Measurements from ENCODE around the gene SUSD4. TPM values are rescaled to one million over a fixed set of nuclear protein-coding genes. Genes with fewer than 3 reads are reported as not detected.

SUSD4 gene
- total and polyA plus RNA-seq, 10 of the 15 experiments (the other 5 are each of a cell fraction or from before 2014, with no cell fraction given): 0.13 to 1.1 (median 0.26) TPM; not detected in 3

- in situ Hi-C loops (cut with MboI): no loop called here
Observed at GRCh38 chr1:223260712-223261111, 103.3 kb downstream of the SUSD4 start.

GRCh38 chr1:223259462-223259861 lies 104.5 kb downstream of the SUSD4 start:
- CTCF ChIA-PET: interaction anchor here (0.9 to 1.6 kb wide), 2 partner anchors 66 to 135 kb away, joined by 3 to 5 read pairs; no protein-coding TSS in a partner anchor
- no TSS peak for BruUV-seq (replicated peaks)
- Histone ChIP-seq H3K9me3 (replicated peaks; ENCODE audit: control insufficient read depth, insufficient read depth, low read length) (no peaks in the 10 kb centered on the region), H3K79me2 (ENCODE audit: control insufficient read depth, insufficient read depth, low read length) (no peaks in the 10 kb centered on the region), H2AFZ (ENCODE audit: control insufficient read depth, low read depth, low read length) (no peak overlapping the region), H3K27ac (ENCODE audit: control insufficient read depth, insufficient read depth) (no peak overlapping the region), H3K36me3 (ENCODE audit: control insufficient read depth in 2 of 2, insufficient read depth in 2 of 2, low read length in 1 of 2) (no peaks in the 10 kb centered on the region), H3K4me1 (ENCODE audit: control insufficient read depth, insufficient read depth, low read length) (no peaks in the 10 kb centered on the region), H4K20me1 (ENCODE audit: control insufficient read depth, insufficient read depth) (no peaks in the 10 kb centered on the region), H3K27me3 (replicated peaks in 1 of 2; ENCODE audit: control insufficient read depth in 2 of 2, insufficient read depth in 2 of 2, low read length in 1 of 2) (peaks cover 0 to 1% of the 10 kb centered on the region in 2 experiments; a peak in 2 of 4 replicates), H3K4me2 (ENCODE audit: control insufficient read depth, insufficient read depth) (no peak overlapping the region), H3K4me3 (no peak overlapping the region), H3K9ac (ENCODE audit: control insufficient read depth, insufficient read depth, low read length) (no peak overlapping the region)
- in situ Hi-C loops (cut with MboI): no loop called here
- WGBS (ENCODE audit: insufficient coverage, insufficient replicate concordance, low lambda C conversion rate, missing lambda C conversion rate): 13% methylated on average over 3 of the region's 3 CpGs
- RAD21 ChIA-PET (ENCODE audit: unreplicated experiment): no interaction called here
- intact Hi-C loops (cut with micrococcal nuclease; ENCODE audit: unreplicated experiment): no loop called here
- ATAC-seq: no peak
- SMC1A ChIA-PET (ENCODE audit: uncharacterized antibody, unreplicated experiment): no interaction called here
- DNase-seq (ENCODE audit: low read depth, low spot score): no peak
- FAIRE-seq: no peak
- POLR2A ChIA-PET: no interaction called here
- no peak for TF ChIP-seq BHLHE40 (IDR thresholded peaks at IDR 0.05; ENCODE audit: borderline replicate concordance in 1 of 2, low read depth in 2 of 2, low read length in 1 of 2)
- no peak for TF ChIP-seq EZH2 (IDR thresholded peaks at IDR 0.05; ENCODE audit: borderline replicate concordance, control insufficient read depth, low read depth, low read length)
- TF ChIP-seq BACH1 (IDR thresholded peaks at IDR 0.05; ENCODE audit: borderline replicate concordance): no peak
- TF ChIP-seq FOXK2 (IDR thresholded peaks at IDR 0.05): no peak
- TF ChIP-seq ASH2L (IDR thresholded peaks at IDR 0.05; ENCODE audit: borderline replicate concordance, low read depth): no peak
- no peak for TF ChIP-seq PAX8 (IDR thresholded peaks at IDR 0.05)
- TF ChIP-seq, protein P1, sequence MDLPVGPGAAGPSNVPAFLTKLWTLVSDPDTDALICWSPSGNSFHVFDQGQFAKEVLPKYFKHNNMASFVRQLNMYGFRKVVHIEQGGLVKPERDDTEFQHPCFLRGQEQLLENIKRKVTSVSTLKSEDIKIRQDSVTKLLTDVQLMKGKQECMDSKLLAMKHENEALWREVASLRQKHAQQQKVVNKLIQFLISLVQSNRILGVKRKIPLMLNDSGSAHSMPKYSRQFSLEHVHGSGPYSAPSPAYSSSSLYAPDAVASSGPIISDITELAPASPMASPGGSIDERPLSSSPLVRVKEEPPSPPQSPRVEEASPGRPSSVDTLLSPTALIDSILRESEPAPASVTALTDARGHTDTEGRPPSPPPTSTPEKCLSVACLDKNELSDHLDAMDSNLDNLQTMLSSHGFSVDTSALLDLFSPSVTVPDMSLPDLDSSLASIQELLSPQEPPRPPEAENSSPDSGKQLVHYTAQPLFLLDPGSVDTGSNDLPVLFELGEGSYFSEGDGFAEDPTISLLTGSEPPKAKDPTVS (IDR thresholded peaks at IDR 0.05; ENCODE audit: low read depth, low read length): no peak
- TF ChIP-seq POLR2AphosphoS5 (IDR thresholded peaks at IDR 0.05; ENCODE audit: low read length): no peak
- no peak for TF ChIP-seq GATAD2B (conservative IDR thresholded peaks at IDR 0.05; ENCODE audit: low read depth)
- no peak for TF ChIP-seq CBX3 (IDR thresholded peaks at IDR 0.05; ENCODE audit: borderline replicate concordance, low read depth)

More at GRCh38 chr1:223260712-223261111, 103.3 kb downstream of the SUSD4 start:
- DNase-seq (ENCODE audit: low read depth, low spot score) (no peak), FAIRE-seq (no peak), ATAC-seq (no peak)
- Histone ChIP-seq H3K9me3 (replicated peaks; ENCODE audit: control insufficient read depth, insufficient read depth, low read length) (no peaks in the 10 kb centered on the region), H3K27ac (ENCODE audit: control insufficient read depth, insufficient read depth) (no peak overlapping the region), H3K79me2 (ENCODE audit: control insufficient read depth, insufficient read depth, low read length) (no peaks in the 10 kb centered on the region), H3K4me2 (ENCODE audit: control insufficient read depth, insufficient read depth) (no peak overlapping the region), H2AFZ (ENCODE audit: control insufficient read depth, low read depth, low read length) (no peak overlapping the region), H4K20me1 (ENCODE audit: control insufficient read depth, insufficient read depth) (no peaks in the 10 kb centered on the region), H3K9ac (ENCODE audit: control insufficient read depth, insufficient read depth, low read length) (no peak overlapping the region), H3K4me3 (no peak overlapping the region), H3K4me1 (ENCODE audit: control insufficient read depth, insufficient read depth, low read length) (no peaks in the 10 kb centered on the region), H3K27me3 (replicated peaks in 1 of 2; ENCODE audit: control insufficient read depth in 2 of 2, insufficient read depth in 2 of 2, low read length in 1 of 2) (peaks cover 0 to 1% of the 10 kb centered on the region in 2 experiments), H3K36me3 (ENCODE audit: control insufficient read depth in 2 of 2, insufficient read depth in 2 of 2, low read length in 1 of 2) (no peaks in the 10 kb centered on the region)
- intact Hi-C loops (cut with micrococcal nuclease; ENCODE audit: unreplicated experiment): no loop called here
- BruUV-seq (replicated peaks): no TSS peak
- TF ChIP-seq CBX5 (IDR thresholded peaks at IDR 0.05; ENCODE audit: low read depth): no peak
- no peak for TF ChIP-seq SIN3A (IDR thresholded peaks at IDR 0.05; ENCODE audit: low read depth, low read length)
- TF ChIP-seq, protein P2, sequence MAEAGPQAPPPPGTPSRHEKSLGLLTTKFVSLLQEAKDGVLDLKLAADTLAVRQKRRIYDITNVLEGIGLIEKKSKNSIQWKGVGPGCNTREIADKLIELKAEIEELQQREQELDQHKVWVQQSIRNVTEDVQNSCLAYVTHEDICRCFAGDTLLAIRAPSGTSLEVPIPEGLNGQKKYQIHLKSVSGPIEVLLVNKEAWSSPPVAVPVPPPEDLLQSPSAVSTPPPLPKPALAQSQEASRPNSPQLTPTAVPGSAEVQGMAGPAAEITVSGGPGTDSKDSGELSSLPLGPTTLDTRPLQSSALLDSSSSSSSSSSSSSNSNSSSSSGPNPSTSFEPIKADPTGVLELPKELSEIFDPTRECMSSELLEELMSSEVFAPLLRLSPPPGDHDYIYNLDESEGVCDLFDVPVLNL (IDR thresholded peaks at IDR 0.05; ENCODE audit: low read depth, low read length): no peak
- TF ChIP-seq, protein P3, sequence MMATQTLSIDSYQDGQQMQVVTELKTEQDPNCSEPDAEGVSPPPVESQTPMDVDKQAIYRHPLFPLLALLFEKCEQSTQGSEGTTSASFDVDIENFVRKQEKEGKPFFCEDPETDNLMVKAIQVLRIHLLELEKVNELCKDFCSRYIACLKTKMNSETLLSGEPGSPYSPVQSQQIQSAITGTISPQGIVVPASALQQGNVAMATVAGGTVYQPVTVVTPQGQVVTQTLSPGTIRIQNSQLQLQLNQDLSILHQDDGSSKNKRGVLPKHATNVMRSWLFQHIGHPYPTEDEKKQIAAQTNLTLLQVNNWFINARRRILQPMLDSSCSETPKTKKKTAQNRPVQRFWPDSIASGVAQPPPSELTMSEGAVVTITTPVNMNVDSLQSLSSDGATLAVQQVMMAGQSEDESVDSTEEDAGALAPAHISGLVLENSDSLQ (IDR thresholded peaks at IDR 0.05): peak; percentile 17; the same call in 1 of the 2 replicates
- ChIA-PET SMC1A (ENCODE audit: uncharacterized antibody, unreplicated experiment) (interaction anchor here (0.6 to 1.2 kb wide), 3 partner anchors 14 to 127 kb away, joined by 3 read pairs; no protein-coding TSS in a partner anchor), CTCF (interaction anchor here (0.9 to 1.6 kb wide), 4 partner anchors 67 to 136 kb away, joined by 3 to 5 read pairs (median 4); no protein-coding TSS in a partner anchor), RAD21 (ENCODE audit: unreplicated experiment) (no interaction called here), POLR2A (no interaction called here)
- WGBS (ENCODE audit: insufficient coverage, insufficient replicate concordance, low lambda C conversion rate, missing lambda C conversion rate): 53% methylated on average over 7 of the region's 7 CpGs

Data from GM12878 (cell line).